SH-SY5Y (cell line): Measurements from ENCODE around the gene HDGF.

Experiments used
- GATA2 ChIP-seq: IDR thresholded peaks from 2 replicates; pipeline ENCODE4 v1.6.1; 2011; ENCODE audit warnings: mild to moderate bottlenecking, low read depth, low read length
- GATA3 ChIP-seq: IDR thresholded peaks from 2 replicates; pipeline ENCODE4 v1.6.1; 2011; ENCODE audit warnings: low read depth, mild to moderate bottlenecking, low read length, moderate library complexity

Gene HDGF

DNA sequence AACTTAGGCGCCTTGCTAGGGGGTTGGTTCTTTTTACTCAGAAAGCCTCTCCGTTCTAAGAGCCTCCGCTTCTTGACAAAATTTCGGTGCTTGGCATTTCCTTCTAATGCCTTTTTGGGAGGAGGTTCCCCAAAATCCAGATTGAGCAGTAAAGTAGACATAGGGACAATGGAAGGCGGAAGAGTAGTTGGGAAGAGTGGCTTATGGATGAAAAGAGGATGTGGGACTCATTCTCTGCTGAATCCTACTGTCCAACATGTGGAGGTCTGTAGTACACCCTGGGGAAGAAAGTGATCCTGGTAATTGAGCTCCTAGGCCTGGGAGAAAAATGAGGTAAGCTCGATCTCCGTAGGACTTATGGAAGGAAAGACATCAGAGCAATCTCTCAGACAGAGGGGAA, 24.0 kb downstream of the HDGF start:
- TF ChIP-seq GATA3 (no peak), GATA2 (no peak)

DNA sequence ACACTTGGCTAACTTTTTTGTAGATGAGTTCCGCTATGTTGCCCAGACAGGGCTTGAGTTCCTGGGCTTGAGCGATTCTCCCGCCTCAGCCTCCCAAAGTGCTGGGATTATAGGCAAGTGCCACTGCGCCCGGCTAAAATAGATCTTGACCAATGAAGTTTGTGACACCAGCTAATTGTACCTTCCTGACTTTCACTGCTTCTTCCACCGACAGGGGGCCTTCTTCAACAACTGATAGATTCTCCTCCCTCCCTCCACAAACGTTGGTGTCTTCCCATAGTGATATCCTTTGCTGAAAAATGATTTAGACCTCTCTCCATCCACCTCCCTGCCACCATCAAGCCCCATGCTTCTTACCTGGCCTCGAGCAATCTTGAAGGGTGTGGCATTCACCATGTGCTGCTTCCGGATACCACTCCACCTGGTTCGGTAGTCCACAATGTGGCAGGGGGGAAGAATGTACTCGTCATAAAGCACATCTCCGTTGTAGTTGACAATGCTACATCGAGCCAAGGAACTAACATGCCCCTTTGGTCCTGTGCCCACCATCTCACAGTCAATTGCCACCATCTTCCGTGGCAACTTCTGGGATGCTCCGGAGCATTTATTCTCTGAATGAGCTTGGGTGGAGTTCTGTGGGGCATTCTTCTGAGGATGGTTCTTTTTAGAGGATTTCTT, 24.8 kb downstream of the HDGF start:
- TF ChIP-seq GATA2 = no peak
- TF ChIP-seq GATA3 = no peak

DNA sequence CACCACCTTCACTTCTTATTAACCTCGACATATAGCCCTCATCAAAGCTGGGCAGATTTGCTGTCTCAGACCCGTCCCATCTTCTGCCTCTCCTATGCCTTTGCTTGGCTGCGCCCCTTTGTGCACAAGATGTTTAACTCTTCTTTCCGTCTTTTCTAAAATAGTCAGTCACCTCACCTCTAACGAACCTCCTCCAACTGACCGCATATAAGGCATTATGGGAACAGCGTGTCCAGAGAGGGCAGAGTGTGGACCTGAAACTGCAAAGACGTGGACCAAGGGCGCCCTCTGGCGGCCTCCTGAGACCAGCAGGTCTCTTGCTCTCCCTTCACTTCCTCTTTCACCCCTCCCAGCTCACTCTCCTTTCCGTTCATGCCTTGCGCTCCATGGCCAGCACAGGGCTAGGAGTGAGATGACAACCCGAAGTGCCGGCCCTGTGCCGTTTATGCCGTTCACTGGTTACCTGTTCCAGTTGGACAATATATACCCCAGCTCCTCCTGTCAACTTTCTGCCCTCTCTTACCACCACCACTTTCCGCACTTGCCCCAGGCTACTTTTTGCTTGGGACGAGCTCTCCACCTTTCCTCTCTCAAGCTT, 25.7 kb downstream of the HDGF start:
- TF ChIP-seq GATA2 = no peak
- no peak for TF ChIP-seq GATA3

DNA sequence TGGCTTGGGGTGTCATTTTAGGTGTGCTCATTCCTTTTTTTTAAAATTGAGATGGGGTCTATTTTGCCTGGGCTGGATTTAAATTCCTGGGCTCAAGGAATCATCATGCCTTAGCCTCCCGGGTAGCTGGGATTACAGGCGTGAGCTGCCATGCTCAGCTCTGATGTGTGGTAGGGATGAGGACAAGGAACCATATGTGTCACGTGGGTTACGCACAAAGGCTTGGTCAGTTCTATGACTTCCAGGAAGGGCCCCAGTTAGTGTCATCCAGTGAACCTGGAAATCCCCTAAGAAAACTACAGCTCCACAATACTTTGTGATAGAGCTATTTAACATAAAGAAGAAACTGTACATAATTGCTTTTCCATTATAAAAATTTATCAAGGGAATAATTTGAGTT, 29.9 kb downstream of the HDGF start:
- no peak for TF ChIP-seq GATA2
- TF ChIP-seq GATA3 = no peak

DNA sequence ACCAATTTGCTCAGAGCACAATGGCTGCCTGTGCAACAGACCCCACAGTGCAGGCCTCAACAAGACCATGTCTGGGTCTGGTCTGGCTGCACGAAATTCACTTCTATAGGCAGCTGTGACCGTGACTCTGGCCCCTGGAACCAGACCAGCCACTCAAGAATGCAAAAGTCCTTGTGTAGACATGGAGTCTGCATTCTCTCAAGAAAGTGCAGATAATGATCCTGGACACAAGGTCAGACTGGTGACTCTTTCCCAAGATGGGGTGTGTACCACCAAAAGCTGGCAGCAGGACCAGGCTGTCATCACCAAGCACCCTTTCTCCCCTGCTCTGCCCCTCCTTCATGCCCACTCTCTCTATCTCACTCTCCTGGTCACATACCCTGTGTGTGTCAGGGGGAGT, 30.3 kb downstream of the HDGF start:
- no peak for TF ChIP-seq GATA2
- TF ChIP-seq GATA3 = no peak

DNA sequence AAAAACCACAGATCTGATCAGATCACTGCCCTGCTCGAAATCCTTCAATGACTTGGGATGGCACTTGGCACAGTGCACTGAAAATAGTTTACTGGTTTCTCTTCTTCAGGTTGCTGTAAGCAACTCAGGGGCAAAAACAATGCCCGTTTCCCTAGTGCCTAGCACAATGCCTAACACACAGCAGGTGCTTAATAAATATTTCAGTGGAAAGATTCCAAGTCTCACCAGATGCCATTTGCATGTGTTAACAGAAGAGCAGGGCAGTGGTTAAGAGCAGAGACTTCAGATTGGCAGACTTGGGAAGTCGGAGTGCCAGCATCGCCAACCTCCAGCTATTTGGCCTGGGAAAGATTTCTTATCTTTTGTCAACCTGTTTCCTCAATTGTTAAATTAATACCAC, 34.1 kb downstream of the HDGF start:
- TF ChIP-seq GATA3 = no peak
- TF ChIP-seq GATA2 = no peak

DNA sequence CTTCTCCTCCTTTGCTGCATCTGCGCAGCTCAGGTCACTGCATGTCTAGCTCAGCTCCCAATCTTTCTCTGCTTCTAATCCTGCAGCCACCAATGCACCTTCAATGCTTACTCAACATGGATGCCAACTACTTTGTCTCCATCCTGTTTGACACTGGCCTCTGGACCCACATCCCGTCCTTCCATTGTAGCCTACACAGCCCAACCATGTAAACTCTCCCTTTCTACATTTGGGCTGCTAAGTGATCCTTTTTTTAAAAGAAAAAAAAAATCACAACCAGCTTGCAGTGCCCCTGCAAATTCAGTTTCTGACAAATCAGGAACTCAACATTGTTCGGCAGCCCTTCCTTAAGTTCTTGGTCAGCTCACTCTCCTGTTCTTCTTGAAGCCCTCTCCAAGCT, 36.6 kb downstream of the HDGF start:
- TF ChIP-seq GATA2 = no peak
- no peak for TF ChIP-seq GATA3

DNA sequence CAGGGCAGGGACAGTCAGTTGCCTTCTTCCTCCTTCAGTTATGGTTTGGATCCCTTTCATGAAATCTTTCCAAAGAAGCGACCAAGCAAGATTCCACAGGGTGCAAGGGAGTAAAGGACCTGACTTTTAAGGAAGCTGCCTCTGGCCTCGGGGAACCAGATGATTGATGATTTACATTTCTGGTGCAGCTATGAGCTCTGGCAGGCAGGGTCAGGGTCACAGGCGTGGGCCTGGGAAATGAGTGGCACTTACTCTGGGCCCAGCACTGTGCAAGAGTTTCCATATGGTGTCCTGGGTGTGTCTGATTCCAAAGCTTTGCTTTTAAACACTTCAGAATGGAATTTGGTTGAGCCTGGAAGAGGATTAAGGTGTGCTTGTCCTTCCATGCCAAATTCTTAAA, 38.8 kb downstream of the HDGF start:
- TF ChIP-seq GATA3 = no peak
- no peak for TF ChIP-seq GATA2

DNA sequence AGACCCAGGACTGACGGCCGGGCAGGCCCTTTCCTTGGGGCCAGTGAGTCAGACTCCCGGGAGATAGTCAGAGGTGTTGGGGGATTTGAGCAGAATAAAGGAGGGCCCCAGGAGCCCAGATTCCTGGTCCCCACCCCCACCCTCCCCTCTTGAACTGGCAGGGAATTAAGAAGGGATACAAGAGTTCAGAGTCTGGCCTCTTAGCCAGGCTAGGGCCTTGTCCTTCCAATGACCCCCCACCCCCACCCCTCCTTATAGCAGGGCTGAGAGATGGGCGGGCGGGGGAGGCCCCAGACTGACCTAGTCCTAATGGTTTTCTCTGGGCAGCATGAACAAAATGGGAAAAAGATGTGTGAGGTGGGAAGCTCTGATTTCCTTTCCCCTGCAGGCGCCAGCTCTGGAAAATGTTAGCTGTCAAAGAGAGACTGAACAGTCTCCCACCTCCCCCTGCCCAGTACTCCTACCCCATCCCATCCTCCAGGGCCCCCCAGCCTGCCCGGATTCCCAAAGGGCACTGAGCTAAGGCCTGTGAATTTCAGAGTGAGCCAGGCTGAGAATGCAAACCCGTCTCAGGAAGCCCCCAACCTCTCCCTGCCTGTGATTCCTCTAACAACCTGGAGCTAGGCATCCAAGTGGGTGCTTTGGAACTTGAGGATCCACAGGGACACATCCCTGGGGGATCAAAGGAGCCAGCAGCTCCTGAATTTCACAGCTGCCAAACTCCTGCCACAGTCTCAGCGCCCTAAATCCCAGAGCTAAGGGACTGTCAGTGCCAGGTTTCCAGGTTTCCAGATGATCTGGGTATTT, 40.3 kb downstream of the HDGF start:
- TF ChIP-seq GATA2 (no peak), GATA3 (no peak)

DNA sequence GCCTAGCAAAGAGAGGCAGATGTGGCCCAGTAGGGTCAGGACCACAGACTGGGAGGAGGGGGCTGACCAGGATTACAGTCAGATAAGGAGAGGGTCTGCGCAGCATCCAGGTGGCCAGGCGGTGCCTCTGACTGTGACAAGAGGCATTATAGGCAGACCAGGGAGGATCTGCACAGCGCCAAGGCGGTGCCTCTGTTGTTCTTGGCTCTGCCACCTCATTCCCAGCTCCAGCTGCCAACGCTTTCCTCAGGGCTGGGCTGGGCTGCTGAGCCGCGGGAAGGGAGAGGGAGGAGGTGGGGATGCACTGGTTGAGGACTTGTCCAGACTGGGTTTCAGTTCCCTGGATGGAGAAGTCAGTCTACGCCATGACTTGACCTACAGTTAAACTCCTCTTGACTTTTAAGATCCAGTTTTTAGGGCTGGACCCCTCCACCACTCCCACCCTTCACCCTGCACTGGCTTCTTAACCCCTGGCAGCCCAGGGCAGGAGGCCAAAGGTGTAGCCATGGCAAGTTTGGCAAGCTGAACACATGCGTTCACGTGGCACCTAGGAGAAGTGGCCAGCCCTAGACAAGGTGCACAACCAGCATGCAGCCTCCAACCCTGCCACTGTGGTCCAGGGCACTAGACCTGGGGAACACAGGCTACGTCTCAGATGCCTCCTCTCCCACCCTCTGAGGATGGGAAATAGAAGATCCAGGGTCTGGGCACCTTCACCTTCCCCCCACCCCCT, 41.6 kb downstream of the HDGF start:
- no peak for TF ChIP-seq GATA3
- TF ChIP-seq GATA2 = peak; percentile 93

DNA sequence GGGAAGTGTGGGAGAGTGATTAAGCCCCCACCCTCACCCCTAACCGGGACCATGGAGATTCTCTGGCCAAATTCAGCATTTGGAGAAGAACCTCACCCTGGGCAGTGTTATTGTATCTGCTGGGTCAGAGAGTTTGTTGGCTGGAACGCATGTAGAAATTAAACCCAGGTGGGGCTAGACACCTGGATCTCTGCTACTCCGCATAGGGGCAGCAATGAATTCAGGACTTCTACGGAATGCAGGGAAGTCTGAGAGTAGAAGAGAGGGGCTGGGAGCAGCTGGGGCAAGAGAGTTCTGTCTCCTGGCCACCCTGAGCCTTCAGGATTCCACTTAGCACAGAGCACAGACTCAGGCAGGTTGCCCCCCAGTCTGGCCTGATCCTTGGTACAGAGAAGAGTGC, 42.4 kb downstream of the HDGF start:
- no peak for TF ChIP-seq GATA3
- no peak for TF ChIP-seq GATA2

DNA sequence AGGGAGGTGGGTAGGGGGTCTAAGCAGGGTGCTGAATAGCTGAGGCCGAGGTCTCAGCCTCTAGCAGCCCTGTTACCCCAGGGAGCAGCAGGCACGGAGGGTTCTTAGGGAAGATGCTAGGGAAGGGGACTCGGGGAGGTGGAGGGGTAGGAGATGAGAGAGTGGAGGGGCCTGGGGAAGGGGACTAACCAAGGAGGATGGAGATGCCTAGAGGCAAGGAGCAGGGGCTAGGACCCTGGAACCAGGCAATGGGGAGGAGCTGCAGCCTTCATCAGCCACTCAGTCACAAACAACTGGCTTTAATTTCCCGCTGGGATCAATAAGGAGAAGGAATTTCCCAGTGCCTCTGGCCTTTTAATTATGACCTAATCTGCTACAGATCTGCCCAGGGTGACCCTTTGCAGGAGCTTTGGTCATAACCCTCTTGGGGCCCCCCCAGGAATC, 43.2 kb downstream of the HDGF start:
- TF ChIP-seq GATA2 (peak; percentile 65; the same call in 1 of the 2 replicates), GATA3 (no peak)

DNA sequence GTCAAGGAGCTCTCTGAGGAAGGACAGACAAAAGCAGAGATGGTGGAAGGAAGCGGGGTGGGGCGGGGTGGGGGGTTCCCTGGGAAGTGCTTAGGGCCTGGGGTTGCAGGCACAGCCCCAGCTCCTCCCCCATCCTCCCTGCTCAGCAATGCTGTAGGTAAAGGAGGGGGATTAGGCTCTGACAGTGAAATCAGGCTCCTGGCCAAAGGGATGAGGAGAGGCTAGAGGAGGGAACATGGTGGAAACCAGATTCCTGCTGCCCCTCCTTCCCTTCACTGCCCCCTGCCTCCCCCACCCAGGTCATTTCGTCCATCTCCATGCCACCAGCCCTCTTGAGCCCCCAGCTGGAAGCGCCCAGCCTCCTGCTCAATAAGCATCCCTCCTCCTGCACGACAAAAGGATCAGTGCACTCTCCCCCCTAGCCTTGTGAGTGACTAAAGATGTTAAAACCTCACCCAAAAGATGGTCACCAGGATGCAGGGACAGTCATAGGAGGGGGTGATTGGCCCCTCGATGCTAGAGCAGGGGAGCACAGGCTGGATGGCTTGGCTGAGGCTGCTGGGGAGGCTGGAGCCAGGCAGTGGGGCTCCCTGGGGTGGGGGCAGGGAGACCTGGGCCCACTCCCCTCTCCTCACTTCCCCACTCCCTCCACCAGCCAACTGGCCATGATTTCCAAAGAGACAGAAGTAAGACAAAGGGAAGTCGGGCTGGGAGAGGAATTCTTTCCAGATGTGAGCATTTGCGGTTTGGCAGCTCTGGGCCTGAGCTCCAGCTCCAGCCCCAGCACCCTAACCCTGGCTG, 43.9 kb downstream of the HDGF start:
- no peak for TF ChIP-seq GATA2
- no peak for TF ChIP-seq GATA3

DNA sequence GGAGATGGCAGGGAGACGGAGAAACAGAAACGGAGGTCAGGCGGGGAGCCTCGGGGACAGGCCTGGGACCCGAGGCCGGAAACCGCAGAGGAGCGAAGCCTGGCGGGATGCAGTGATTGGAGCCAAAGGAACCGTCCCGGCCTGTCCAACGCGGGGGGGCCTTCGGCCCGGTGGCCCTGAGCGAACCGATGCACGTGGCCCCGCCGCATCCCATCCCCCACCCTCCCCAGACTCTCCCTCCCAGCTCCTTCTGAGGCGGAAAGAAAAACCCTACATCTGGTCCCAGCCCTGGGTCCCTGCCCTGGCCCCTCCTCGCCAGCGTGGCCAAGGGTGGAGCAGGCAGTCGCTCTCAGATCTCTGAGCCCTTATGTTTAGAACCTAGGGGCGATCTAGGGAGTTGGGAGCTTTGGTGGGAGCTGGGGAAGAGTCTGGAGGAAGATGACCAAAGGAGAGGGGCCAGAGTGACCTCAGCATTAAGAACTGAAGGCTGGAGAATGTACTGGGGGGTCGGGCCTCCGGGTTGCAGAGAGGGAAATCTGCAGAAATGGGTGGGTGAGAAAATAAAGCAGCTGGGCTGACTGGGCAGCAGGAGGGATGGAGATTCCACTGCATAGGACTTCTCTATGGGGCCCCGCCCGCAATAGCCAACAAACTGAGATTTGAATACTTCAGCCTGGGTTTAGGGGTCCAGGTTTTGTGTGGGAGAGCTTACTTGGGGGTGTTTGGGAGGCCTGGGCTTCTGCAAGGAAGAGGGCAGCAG, 44.6 kb downstream of the HDGF start:
- TF ChIP-seq GATA3 (no peak), GATA2 (no peak)
